SJCRH30 (cell line): ENCODE results near the gene MACROH2A1. TPM values are rescaled to one million over a fixed set of nuclear protein-coding genes. Genes with fewer than 3 reads are reported as not detected.

Experiments used
- DNase-seq, 2 experiments: peaks; one replicate each; pipeline ENCODE4 v3.0.0-alpha.2; 2015 to 2020
- H3K27ac ChIP-seq: fragments of 250-450 bp; sonication (Bioruptor Pico); 2 replicates; pipeline ENCODE4 v1.5.1; 2020; ENCODE audit warnings: mild to moderate bottlenecking, moderate library complexity
- H3K27me3 ChIP-seq: fragments of 250-450 bp; sonication (Bioruptor Pico); 2 replicates; pipeline ENCODE4 v1.5.1; 2020; ENCODE audit warnings: mild to moderate bottlenecking, moderate library complexity
- H3K36me3 ChIP-seq: fragments of 250-450 bp; sonication (Bioruptor Pico); 2 replicates; pipeline ENCODE4 v1.5.1; 2020; ENCODE audit warnings: mild to moderate bottlenecking, moderate library complexity
- H3K4me1 ChIP-seq: fragments of 250-450 bp; sonication (Bioruptor Pico); 2 replicates; pipeline ENCODE4 v1.5.1; 2020; ENCODE audit warnings: mild to moderate bottlenecking, moderate library complexity
- H3K4me3 ChIP-seq: fragments of 250-450 bp; sonication (Bioruptor Pico); 2 replicates; pipeline ENCODE4 v1.5.1; 2020; ENCODE audit warnings: mild to moderate bottlenecking, moderate library complexity
- H3K9me3 ChIP-seq: fragments of 250-450 bp; sonication (Bioruptor Pico); replicated peaks from 2 replicates; pipeline ENCODE4 v1.5.1; 2020; ENCODE audit warnings: mild to moderate bottlenecking, moderate library complexity
- total RNA-seq: library from RNA; depleted of rRNA; stranded (reverse); fragments of >200 nt; shearing (Covaris generic); gene quantifications from 2 replicates; pipeline ENCODE4 v1.2.3, GENCODE V29; 2014; rRNA removed

Gene MACROH2A1
- total RNA-seq = 243 and 248 TPM in 2 replicates

DNA sequence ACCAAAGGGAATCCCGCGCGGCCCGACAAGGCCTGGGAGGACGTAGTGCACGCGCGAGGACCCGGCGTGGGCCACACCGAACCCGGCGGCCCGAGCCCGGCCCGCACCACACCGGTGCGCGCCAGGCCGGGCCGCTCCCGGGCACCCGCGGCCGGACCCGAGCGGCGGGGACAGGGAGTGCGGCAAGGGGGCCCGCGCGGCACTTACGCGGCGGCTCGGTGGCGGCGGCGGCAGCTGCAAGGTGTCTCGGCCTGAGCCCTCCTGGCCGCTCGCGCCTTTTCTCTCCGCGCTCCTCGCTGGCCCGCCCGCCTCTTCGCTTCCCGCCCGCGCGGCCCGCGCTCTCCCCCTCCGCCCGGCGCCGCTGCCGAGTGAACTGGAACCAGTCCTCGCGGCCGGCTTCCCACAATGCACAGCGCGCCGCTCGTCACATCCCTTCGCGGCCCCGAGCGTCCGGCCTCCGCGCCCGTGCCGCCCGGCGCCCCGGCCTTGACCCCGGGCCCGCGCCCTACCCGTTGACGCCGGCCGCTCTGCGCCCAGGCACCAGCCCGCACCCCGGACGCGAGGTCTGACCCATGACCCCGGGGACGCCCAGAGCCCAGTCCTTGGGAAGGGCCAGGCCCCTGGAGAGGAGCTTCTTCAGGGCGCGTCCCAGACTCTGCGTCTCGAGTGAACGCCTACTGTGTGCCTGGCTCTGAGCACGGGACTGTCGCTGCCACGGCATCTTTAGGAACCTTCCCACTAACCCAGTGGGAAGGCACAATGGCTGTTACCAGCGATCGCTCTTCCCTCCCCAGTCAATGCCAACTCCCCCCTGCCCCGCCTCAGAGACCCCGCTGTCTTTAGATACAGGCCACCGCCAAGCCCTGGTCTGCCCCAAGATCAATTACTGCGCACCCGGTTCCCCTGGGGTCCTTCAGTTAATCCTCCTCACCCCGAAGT, at the start of gene MACROH2A1:
Gene MACROH2A1 (minus strand): TSS at position 377 of the 939 bp plus-strand sequence. CDS start 10,138 bp downstream, outside the sequence.
- peak; percentile 85 to 88 for DNase-seq
- Histone ChIP-seq H3K4me1 (peaks cover 11% of the 10 kb centered on the region), H3K4me3 (peak within 1 kb of the TSS; percentile 97), H3K27ac (peak within 1 kb of the TSS; percentile 87), H3K9me3 (peaks cover 3% of the 10 kb centered on the region; the same call in 1 of the 2 replicates), H3K36me3 (0 out of 2 replicates have a peak, but pooled peaks cover 2% of the 10 kb centered on the region), H3K27me3 (no peaks in the 10 kb centered on the region)

DNA sequence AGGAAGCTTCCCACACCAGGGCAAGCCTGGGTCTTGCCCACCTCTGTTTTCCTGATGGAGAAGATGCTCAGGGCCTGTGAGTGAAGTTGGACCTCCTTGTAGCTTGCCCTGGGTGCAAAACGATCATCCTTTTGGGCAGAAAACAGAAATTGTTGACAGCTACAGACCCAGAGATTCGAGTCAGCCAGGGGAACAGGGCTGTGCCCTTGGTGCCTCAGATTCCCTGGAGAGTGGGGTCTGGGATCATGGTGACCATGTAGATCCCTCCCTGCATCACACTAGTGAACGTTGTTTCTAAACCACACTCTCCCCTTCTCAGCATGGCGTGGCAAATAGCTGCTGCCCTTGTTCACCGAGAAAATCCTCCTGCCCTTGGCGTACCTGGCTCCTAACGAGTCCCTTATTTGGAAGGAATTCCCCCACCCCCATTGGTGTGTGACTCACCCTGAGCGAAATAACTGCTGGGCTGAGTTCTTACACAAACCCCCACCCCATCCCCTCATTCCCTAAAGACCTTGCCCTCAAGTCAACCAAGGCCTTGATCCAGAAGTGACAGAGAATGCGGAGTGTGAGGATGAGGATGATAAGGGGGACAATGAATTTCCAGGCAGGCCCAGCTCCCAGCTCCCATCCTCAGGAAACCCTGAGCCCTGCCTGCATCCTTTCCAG, 49.2 kb upstream of the MACROH2A1 start:
- DNase-seq = no peak
- peaks cover 16% of the 10 kb centered on the region; the same call in 1 of the 2 replicates for H3K27me3 ChIP-seq
- H3K4me1 ChIP-seq = no peaks in the 10 kb centered on the region; the same call in 1 of the 2 replicates
- no peaks in the 10 kb centered on the region for H3K36me3 ChIP-seq
- H3K27ac ChIP-seq = no peak overlapping the region
- H3K4me3 ChIP-seq = no peak overlapping the region
- no peaks in the 10 kb centered on the region; the same call in 1 of the 2 replicates for H3K9me3 ChIP-seq

DNA sequence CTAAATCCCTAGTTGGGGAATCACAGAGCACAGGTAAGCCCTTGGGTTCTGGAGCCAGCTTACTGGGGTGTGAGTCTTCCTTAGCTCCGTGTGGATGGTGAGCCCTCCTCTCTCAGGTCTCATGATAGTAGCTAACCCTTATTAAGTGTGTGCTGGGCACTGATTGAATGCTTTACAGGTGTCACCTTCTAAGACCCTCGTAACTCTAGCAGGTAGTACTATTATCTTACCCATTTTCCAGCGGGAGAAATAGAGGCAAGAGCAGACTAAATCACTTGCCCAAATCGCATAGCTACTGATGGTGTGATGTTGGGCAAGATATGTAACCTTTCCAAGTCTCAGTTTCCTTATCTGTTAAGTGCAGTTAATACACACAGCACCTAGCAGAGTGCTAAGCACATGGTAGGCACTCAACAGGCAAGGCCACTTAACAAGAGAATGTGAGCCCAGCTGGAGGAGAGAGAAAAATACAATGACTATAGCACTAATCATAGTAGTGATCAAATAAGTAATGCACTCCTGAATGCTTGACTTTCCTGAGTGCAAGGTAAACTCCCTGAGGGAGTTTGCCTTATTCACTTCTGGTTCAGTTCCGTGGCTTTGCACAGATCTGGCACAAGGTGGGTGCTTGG, 48.4 kb upstream of the MACROH2A1 start, which contains the start of gene DCANP1:
Gene DCANP1 (minus strand): TSS at position 51 of the 632 bp plus-strand sequence. CDS start 240 bp downstream, outside the sequence.
- Histone ChIP-seq H3K27me3 (peaks cover 18% of the 10 kb centered on the region; the same call in 1 of the 2 replicates), H3K9me3 (no peaks in the 10 kb centered on the region), H3K36me3 (no peaks in the 10 kb centered on the region), H3K4me3 (no peak within 1 kb of the TSS), H3K27ac (no peak within 1 kb of the TSS), H3K4me1 (peaks cover 2% of the 10 kb centered on the region; the same call in 1 of the 2 replicates)
- DNase-seq = no peak

GRCh38 chr5:135446615-135447014, 47.6 kb upstream of the MACROH2A1 start:
- Histone ChIP-seq H3K27me3 (peaks cover 18% of the 10 kb centered on the region; the same call in 1 of the 2 replicates), H3K36me3 (no peaks in the 10 kb centered on the region), H3K27ac (no peak overlapping the region), H3K4me3 (no peak overlapping the region), H3K9me3 (no peaks in the 10 kb centered on the region), H3K4me1 (peaks cover 2% of the 10 kb centered on the region; the same call in 1 of the 2 replicates)
- DNase-seq = no peak

DNA sequence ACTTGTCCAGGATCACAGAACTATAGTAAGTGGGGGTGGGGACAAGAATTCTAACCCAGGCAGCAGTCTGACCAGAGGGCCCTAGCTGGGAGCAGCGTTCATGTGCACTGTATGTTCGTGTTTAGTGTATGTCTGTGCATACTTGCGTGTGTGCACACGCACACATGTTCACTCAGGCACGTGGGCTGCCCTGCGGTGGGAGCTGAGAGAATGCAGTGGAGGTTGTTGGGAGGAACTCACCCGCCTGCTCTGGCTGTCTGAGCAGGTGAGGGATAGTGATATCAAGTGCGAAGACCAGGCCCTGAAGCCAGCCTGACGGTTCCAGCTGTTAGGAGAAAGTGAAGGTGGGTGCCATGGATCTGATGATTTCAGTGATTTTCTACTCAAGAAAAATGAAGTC, 47.2 kb upstream of the MACROH2A1 start:
- DNase-seq = no peak
- peaks cover 18% of the 10 kb centered on the region; the same call in 1 of the 2 replicates for H3K27me3 ChIP-seq
- H3K9me3 ChIP-seq = no peaks in the 10 kb centered on the region
- H3K36me3 ChIP-seq = no peaks in the 10 kb centered on the region
- H3K4me3 ChIP-seq = no peak overlapping the region
- H3K27ac ChIP-seq = no peak overlapping the region
- H3K4me1 ChIP-seq = peaks cover 2% of the 10 kb centered on the region; the same call in 1 of the 2 replicates

DNA sequence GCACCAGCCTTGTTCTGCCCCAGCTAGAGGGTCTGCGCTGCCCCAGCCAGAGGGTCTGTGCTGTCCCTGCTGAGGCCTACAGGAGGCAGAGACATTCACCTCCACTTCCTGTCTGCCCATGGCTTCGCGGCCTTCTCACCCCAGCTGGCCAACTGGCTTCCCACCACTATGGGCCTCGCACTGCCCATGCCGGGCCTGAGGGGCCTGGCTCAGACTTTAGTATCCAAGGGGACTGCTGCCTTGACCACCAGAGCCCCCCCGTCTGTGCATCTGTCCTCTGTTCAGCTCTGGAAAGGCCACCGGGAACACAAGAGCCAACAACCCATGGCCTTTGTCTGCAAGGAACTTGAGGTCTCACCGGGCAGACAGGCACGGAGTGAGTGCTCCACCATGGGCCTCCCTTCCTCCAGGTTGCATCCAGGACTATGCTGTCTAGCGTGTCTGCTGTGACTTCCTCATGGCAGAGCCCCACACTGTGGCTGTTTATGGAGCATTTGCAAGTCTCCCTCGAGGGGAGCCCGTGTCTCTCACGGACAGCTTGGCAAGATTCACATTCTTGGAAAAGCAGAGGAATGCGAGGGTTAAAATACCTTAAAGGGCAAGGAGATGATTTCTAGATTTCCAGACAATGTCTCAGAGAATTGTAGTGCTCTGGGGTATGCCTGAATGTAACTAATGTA, 46.4 kb upstream of the MACROH2A1 start:
- no peak for DNase-seq

GRCh38 chr5:135444881-135445280, 45.9 kb upstream of the MACROH2A1 start:
- peaks cover 21% of the 10 kb centered on the region; the same call in 1 of the 2 replicates for H3K27me3 ChIP-seq
- H3K27ac ChIP-seq = no peak overlapping the region
- peaks cover 2% of the 10 kb centered on the region; the same call in 1 of the 2 replicates for H3K4me1 ChIP-seq
- H3K4me3 ChIP-seq = no peak overlapping the region
- no peaks in the 10 kb centered on the region for H3K36me3 ChIP-seq
- DNase-seq = no peak
- no peaks in the 10 kb centered on the region for H3K9me3 ChIP-seq

More for the DNA sequence above, 46.4 kb upstream of the MACROH2A1 start:
- Histone ChIP-seq H3K36me3 (no peaks in the 10 kb centered on the region), H3K9me3 (no peaks in the 10 kb centered on the region), H3K27ac (no peak overlapping the region), H3K4me3 (no peak overlapping the region), H3K27me3 (peaks cover 20% of the 10 kb centered on the region; the same call in 1 of the 2 replicates), H3K4me1 (peaks cover 2% of the 10 kb centered on the region; the same call in 1 of the 2 replicates)

DNA sequence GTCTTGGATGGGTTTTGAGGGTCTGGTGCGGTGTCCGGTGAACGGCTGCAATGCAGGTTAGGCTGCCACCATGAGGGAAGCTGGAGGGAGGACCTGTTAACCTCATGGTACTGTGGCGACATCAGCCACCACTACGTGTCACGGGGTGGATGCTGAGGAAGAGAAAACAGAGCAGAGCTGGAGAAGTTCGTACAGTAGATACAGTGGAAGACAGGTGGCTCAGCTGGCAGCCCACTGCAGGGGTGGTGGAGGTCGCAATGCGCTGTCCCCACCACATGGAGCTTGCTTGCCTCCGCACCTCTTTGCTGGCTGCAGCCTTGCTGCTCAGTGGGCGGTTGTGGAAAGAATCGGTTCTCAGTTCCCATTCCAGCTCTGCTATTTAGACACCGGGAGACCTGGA, 45.3 kb upstream of the MACROH2A1 start:
- H3K4me1 ChIP-seq = peaks cover 2% of the 10 kb centered on the region; the same call in 1 of the 2 replicates
- DNase-seq = no peak
- no peak overlapping the region for H3K27ac ChIP-seq
- H3K4me3 ChIP-seq = no peak overlapping the region
- no peaks in the 10 kb centered on the region for H3K36me3 ChIP-seq
- H3K27me3 ChIP-seq = peaks cover 17% of the 10 kb centered on the region; the same call in 1 of the 2 replicates
- no peaks in the 10 kb centered on the region for H3K9me3 ChIP-seq

DNA sequence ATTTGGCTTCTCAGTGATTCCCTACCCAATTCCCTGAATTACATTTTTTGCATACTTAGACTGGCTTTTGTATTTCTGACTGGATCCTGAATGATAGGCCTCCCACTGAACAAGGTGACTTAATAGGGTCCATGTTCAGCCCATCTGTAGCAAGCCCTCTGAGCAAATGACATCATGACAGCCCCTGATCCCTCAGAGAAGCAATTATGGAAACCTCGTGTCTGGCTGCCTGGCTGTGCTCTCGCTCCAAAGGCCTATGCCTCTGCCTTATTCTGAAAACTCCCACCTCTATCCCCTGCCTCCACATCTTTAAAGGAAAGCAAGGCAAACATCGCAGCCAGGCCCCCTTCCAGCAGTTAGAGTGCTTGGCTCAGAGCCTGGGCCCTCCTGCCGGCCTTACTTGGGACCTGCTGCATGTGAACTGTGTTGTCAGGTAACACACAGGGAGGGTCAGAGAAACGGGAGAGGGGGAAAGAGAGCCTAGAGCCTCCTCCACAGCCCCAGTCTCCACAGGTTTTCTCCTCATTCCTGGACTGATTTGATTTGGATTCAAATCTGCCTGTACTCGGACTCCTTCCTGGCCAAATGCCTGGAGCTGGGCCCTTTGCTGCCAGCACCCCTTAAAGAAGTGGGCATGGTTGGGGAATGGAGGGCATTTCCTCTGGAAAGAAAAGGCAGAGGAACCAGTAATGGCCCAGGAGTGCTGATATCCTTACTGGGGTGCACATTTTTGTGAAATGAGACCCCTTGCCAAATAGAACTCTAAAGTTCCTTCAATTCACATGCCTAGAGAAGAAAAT, 44.3 kb upstream of the MACROH2A1 start:
- no peak overlapping the region for H3K27ac ChIP-seq
- no peak for DNase-seq
- no peak overlapping the region for H3K4me3 ChIP-seq
- H3K36me3 ChIP-seq = no peaks in the 10 kb centered on the region
- H3K4me1 ChIP-seq = peaks cover 3% of the 10 kb centered on the region; the same call in 1 of the 2 replicates
- H3K9me3 ChIP-seq = no peaks in the 10 kb centered on the region
- peaks cover 16% of the 10 kb centered on the region; the same call in 1 of the 2 replicates for H3K27me3 ChIP-seq

- peak; percentile 22 to 33 for DNase-seq
- no peaks in the 10 kb centered on the region for H3K36me3 ChIP-seq
- no peak overlapping the region for H3K27ac ChIP-seq
- H3K27me3 ChIP-seq = peaks cover 16% of the 10 kb centered on the region; the same call in 1 of the 2 replicates
- no peak overlapping the region for H3K4me3 ChIP-seq
- H3K9me3 ChIP-seq = no peaks in the 10 kb centered on the region
- peaks cover 10% of the 10 kb centered on the region; the same call in 1 of the 2 replicates for H3K4me1 ChIP-seq
Measured at GRCh38 chr5:135442431-135443160, 43.6 kb upstream of the MACROH2A1 start.

DNA sequence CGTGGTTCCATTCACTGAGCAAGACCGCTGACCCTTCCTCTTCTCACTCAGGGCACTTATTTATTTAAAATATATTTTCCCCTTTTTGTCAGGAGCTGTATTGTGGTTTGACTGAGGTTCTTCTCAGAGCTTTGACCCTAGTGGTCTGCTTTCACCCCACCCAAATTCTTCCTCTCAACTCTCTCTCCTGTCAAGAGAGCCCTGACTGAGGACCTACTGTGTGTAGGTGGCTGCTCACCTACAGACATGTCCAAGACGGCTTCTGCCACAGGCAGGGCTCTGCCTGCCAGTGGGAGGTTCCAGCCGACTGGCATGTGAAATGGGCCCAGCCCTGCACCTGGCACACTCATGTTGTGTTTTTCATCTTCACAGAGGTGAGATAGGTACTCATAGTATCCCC, 42.9 kb upstream of the MACROH2A1 start:
- no peaks in the 10 kb centered on the region for H3K9me3 ChIP-seq
- no peaks in the 10 kb centered on the region for H3K36me3 ChIP-seq
- H3K27ac ChIP-seq = no peak overlapping the region
- H3K4me1 ChIP-seq = peaks cover 10% of the 10 kb centered on the region; the same call in 1 of the 2 replicates
- peaks cover 11% of the 10 kb centered on the region; the same call in 1 of the 2 replicates for H3K27me3 ChIP-seq
- no peak for DNase-seq
- H3K4me3 ChIP-seq = no peak overlapping the region

DNA sequence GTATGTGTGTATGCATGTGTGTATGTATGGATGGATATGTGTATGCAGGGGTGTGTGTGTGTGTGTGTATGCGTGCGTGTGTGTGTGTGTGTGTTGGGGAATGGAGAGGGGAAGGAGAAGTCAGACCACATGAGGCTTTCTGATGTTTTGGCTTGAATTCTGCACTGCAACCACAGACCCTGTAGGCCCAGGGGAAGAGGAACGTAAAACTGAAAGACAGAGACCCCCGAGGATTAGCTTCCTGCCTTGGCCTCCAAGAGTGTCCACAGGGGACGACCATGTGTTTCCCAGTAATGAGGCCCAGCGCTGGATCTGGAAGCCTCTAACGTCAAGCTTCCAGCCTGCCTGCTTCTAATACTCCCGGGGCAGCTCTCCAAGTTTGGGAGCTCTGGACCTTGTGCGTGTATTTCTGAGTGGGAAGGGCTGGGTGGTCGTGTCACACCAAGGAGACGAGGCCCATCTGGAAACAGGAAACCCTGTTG, 42.4 kb upstream of the MACROH2A1 start:
- DNase-seq = no peak
- no peak overlapping the region for H3K27ac ChIP-seq
- peaks cover 10% of the 10 kb centered on the region; the same call in 1 of the 2 replicates for H3K4me1 ChIP-seq

More for the DNA sequence above, 42.4 kb upstream of the MACROH2A1 start:
- Histone ChIP-seq H3K9me3 (no peaks in the 10 kb centered on the region), H3K4me3 (no peak overlapping the region), H3K27me3 (peaks cover 11% of the 10 kb centered on the region; the same call in 1 of the 2 replicates), H3K36me3 (no peaks in the 10 kb centered on the region)
